ENCODE measurements around the gene CUBN. TPM values are rescaled to one million over a fixed set of nuclear protein-coding genes. Genes with fewer than 3 reads are reported as not detected.

Gene CUBN
- total and polyA plus RNA-seq, 3 experiments from 2014 or later = 0.73 to 0.92 (median 0.83) TPM

- POLR2A ChIA-PET = no interaction called here
- no peaks in the 10 kb centered on the region for H3K9me3 ChIP-seq (ENCODE audit: low read length)
- H3K36me3 ChIP-seq (ENCODE audit: insufficient read depth, low read length) = no peaks in the 10 kb centered on the region
- CTCF ChIA-PET = no interaction called here
- H3K4me3 ChIP-seq (ENCODE audit: low read length) = no peak overlapping the region
- Mint-ChIP-seq H3K9me3 (no peaks in the 10 kb centered on the region), H3K4me3 (no peak overlapping the region), H3K36me3 (peaks cover 0 to 3% (median 0%) of the 10 kb centered on the region in 3 donors), H3K27ac (peak overlapping the region in 5 of 8 donors; percentile 54 to 99 (median 85)), H3K27me3 (no peaks in the 10 kb centered on the region), H3K4me1 (peaks cover 37 to 42% (median 38%) of the 10 kb centered on the region in 3 donors)
- peaks cover 45% of the 10 kb centered on the region for H3K4me1 ChIP-seq (ENCODE audit: insufficient read depth, low read length)
- H3K27me3 ChIP-seq (ENCODE audit: insufficient read depth, low read length, poor library complexity, severe bottlenecking) = no peaks in the 10 kb centered on the region
- no peak overlapping the region for H3K27ac ChIP-seq (ENCODE audit: low read depth, low read length)
- no peak for DNase-seq
These were observed 124.7 kb downstream of the CUBN start for GRCh38 chr10:17004801-17005380.

- H3K36me3 Mint-ChIP-seq = peaks cover 0 to 2% (median 0%) of the 10 kb centered on the region in 3 donors
- H3K9me3 ChIP-seq (ENCODE audit: low read length) = no peaks in the 10 kb centered on the region
- peak overlapping the region in 7 of 8 donors; percentile 51 to 99 (median 97) for H3K27ac Mint-ChIP-seq
- no peak overlapping the region for H3K27ac ChIP-seq (ENCODE audit: low read depth, low read length)
- H3K4me3 Mint-ChIP-seq = peak overlapping the region in 2 of 7 donors; percentile 5 to 16
- H3K27me3 ChIP-seq (ENCODE audit: insufficient read depth, low read length, poor library complexity, severe bottlenecking) = no peaks in the 10 kb centered on the region
- no peak for DNase-seq
- no peaks in the 10 kb centered on the region for H3K27me3 Mint-ChIP-seq
- no peaks in the 10 kb centered on the region for H3K9me3 Mint-ChIP-seq
- peaks cover 37 to 42% (median 38%) of the 10 kb centered on the region in 3 donors for H3K4me1 Mint-ChIP-seq
- peaks cover 45% of the 10 kb centered on the region for H3K4me1 ChIP-seq (ENCODE audit: insufficient read depth, low read length)
- no peak overlapping the region for H3K4me3 ChIP-seq (ENCODE audit: low read length)
- POLR2A ChIA-PET = interaction anchor here (0.6 kb wide), 1 partner anchor 170 kb away, joined by 7 read pairs; no protein-coding TSS in a partner anchor
- no peaks in the 10 kb centered on the region for H3K36me3 ChIP-seq (ENCODE audit: insufficient read depth, low read length)
- CTCF ChIA-PET = no interaction called here
These were observed 125.8 kb downstream of the CUBN start for GRCh38 chr10:17003651-17004286.

GRCh38 chr10:17003151-17003550, 126.5 kb downstream of the CUBN start:
- Histone ChIP-seq H3K36me3 (ENCODE audit: insufficient read depth, low read length) (no peaks in the 10 kb centered on the region), H3K4me1 (ENCODE audit: insufficient read depth, low read length) (peaks cover 44% of the 10 kb centered on the region), H3K9me3 (ENCODE audit: low read length) (no peaks in the 10 kb centered on the region), H3K27me3 (ENCODE audit: insufficient read depth, low read length, poor library complexity, severe bottlenecking) (no peaks in the 10 kb centered on the region), H3K27ac (ENCODE audit: low read depth, low read length) (peak overlapping the region; percentile 45), H3K4me3 (ENCODE audit: low read length) (no peak overlapping the region)
- CTCF ChIA-PET = no interaction called here
- H3K36me3 Mint-ChIP-seq = no peaks in the 10 kb centered on the region
- POLR2A ChIA-PET = no interaction called here
- peaks cover 36 to 37% (median 37%) of the 10 kb centered on the region in 3 donors for H3K4me1 Mint-ChIP-seq
- H3K9me3 Mint-ChIP-seq = no peaks in the 10 kb centered on the region
- DNase-seq = peak; percentile 55 to 85 (median 70)
- no peaks in the 10 kb centered on the region for H3K27me3 Mint-ChIP-seq
- H3K4me3 Mint-ChIP-seq = peak overlapping the region; percentile 3 to 53 (median 28)
- H3K27ac Mint-ChIP-seq = peak overlapping the region; percentile 84 to 99 (median 96)

- no peaks in the 10 kb centered on the region for H3K27me3 ChIP-seq (ENCODE audit: insufficient read depth, low read length, poor library complexity, severe bottlenecking)
- peaks cover 34% of the 10 kb centered on the region for H3K4me1 ChIP-seq (ENCODE audit: insufficient read depth, low read length)
- peak overlapping the region; percentile 45 for H3K27ac ChIP-seq (ENCODE audit: low read depth, low read length)
- Mint-ChIP-seq H3K9me3 (no peaks in the 10 kb centered on the region), H3K27ac (peak overlapping the region; percentile 84 to 99 (median 96)), H3K4me3 (peak overlapping the region; percentile 26 to 53 (median 42)), H3K4me1 (peaks cover 31 to 34% (median 33%) of the 10 kb centered on the region in 3 donors), H3K36me3 (no peaks in the 10 kb centered on the region), H3K27me3 (no peaks in the 10 kb centered on the region)
- POLR2A ChIA-PET = no interaction called here
- CTCF ChIA-PET = no interaction called here
- H3K4me3 ChIP-seq (ENCODE audit: low read length) = peak overlapping the region; percentile 16
- no peaks in the 10 kb centered on the region for H3K9me3 ChIP-seq (ENCODE audit: low read length)
- DNase-seq = peak in 4 of 5 donors; percentile 24 to 60 (median 56)
- no peaks in the 10 kb centered on the region for H3K36me3 ChIP-seq (ENCODE audit: insufficient read depth, low read length)
These were observed 127.5 kb downstream of the CUBN start for GRCh38 chr10:17001961-17002749.

GRCh38 chr10:17001297-17001744, 128.3 kb downstream of the CUBN start:
- H3K9me3 ChIP-seq (ENCODE audit: low read length) = no peaks in the 10 kb centered on the region
- ChIA-PET POLR2A (no interaction called here), CTCF (no interaction called here)
- H3K36me3 ChIP-seq (ENCODE audit: insufficient read depth, low read length) = no peaks in the 10 kb centered on the region
- no peak overlapping the region for H3K27ac ChIP-seq (ENCODE audit: low read depth, low read length)
- peaks cover 34 to 37% (median 35%) of the 10 kb centered on the region in 3 donors for H3K4me1 Mint-ChIP-seq
- peak overlapping the region in 5 of 8 donors; percentile 25 to 99 (median 97) for H3K27ac Mint-ChIP-seq
- no peak overlapping the region for H3K4me3 ChIP-seq (ENCODE audit: low read length)
- DNase-seq = no peak
- H3K9me3 Mint-ChIP-seq = no peaks in the 10 kb centered on the region
- H3K27me3 Mint-ChIP-seq = no peaks in the 10 kb centered on the region
- no peaks in the 10 kb centered on the region for H3K36me3 Mint-ChIP-seq
- no peaks in the 10 kb centered on the region for H3K27me3 ChIP-seq (ENCODE audit: insufficient read depth, low read length, poor library complexity, severe bottlenecking)
- peaks cover 32% of the 10 kb centered on the region for H3K4me1 ChIP-seq (ENCODE audit: insufficient read depth, low read length)
- no peak overlapping the region for H3K4me3 Mint-ChIP-seq

GRCh38 chr10:16999665-17000451, 129.8 kb downstream of the CUBN start:
- POLR2A ChIA-PET = no interaction called here
- H3K36me3 ChIP-seq (ENCODE audit: insufficient read depth, low read length) = no peaks in the 10 kb centered on the region
- H3K9me3 Mint-ChIP-seq = no peaks in the 10 kb centered on the region
- peak overlapping the region in 4 of 8 donors; percentile 48 to 82 (median 58) for H3K27ac Mint-ChIP-seq
- no peaks in the 10 kb centered on the region for H3K36me3 Mint-ChIP-seq
- CTCF ChIA-PET = no interaction called here
- no peak overlapping the region for H3K4me3 Mint-ChIP-seq
- H3K9me3 ChIP-seq (ENCODE audit: low read length) = no peaks in the 10 kb centered on the region
- no peak for DNase-seq
- H3K27me3 Mint-ChIP-seq = peaks cover 0 to 3% of the 10 kb centered on the region in 2 donors
- no peak overlapping the region for H3K4me3 ChIP-seq (ENCODE audit: low read length)
- no peaks in the 10 kb centered on the region for H3K27me3 ChIP-seq (ENCODE audit: insufficient read depth, low read length, poor library complexity, severe bottlenecking)
- no peak overlapping the region for H3K27ac ChIP-seq (ENCODE audit: low read depth, low read length)
- H3K4me1 Mint-ChIP-seq = peaks cover 40 to 41% (median 40%) of the 10 kb centered on the region in 3 donors
- peaks cover 32% of the 10 kb centered on the region for H3K4me1 ChIP-seq (ENCODE audit: insufficient read depth, low read length)

- Mint-ChIP-seq H3K36me3 (peaks cover 0 to 8% (median 0%) of the 10 kb centered on the region in 3 donors), H3K9me3 (no peaks in the 10 kb centered on the region), H3K4me3 (no peak overlapping the region), H3K4me1 (peaks cover 11 to 14% (median 12%) of the 10 kb centered on the region in 3 donors), H3K27ac (peak overlapping the region in 4 of 8 donors; percentile 70 to 90 (median 79)), H3K27me3 (peaks cover 0 to 3% of the 10 kb centered on the region in 2 donors)
- Histone ChIP-seq H3K9me3 (ENCODE audit: low read length) (no peaks in the 10 kb centered on the region), H3K36me3 (ENCODE audit: insufficient read depth, low read length) (no peaks in the 10 kb centered on the region), H3K4me3 (ENCODE audit: low read length) (no peak overlapping the region), H3K4me1 (ENCODE audit: insufficient read depth, low read length) (peaks cover 5% of the 10 kb centered on the region), H3K27ac (ENCODE audit: low read depth, low read length) (no peak overlapping the region), H3K27me3 (ENCODE audit: insufficient read depth, low read length, poor library complexity, severe bottlenecking) (no peaks in the 10 kb centered on the region)
- CTCF ChIA-PET = interaction anchor here (1.0 to 1.4 kb wide), 2 partner anchors 10 to 22 kb away, joined by 3 read pairs; no protein-coding TSS in a partner anchor
- POLR2A ChIA-PET = no interaction called here
- DNase-seq = no peak
These were observed 133.1 kb downstream of the CUBN start for GRCh38 chr10:16996530-16996964.
